Tibial nerve (tissue), 4 donors: ENCODE measurements around the gene PYGM.

ENCODE experiments used
- CTCF ChIP-seq, 5 experiments: fragments of 200-600 bp in 3 of 5; fragments of 450-650 bp in 2 of 5; sonication (generic) in 3 of 5; IDR thresholded peaks; one replicate each; pipeline ENCODE4 v1.5.1; 2016 to 2019; ENCODE audit warnings: antibody characterized with exemption in 5 of 5, mild to moderate bottlenecking in 3 of 5, moderate library complexity in 2 of 5
- EP300 ChIP-seq, 2 donors: sonication (generic); formaldehyde crosslinking; IDR thresholded peaks; one replicate each; pipeline ENCODE4 v1.6.1; 2017; ENCODE audit warnings: antibody characterized with exemption in 2 of 2, mild to moderate bottlenecking in 1 of 2
- POLR2A ChIP-seq, 2 donors: fragments of 450-650 bp; IDR thresholded peaks; one replicate each; pipeline ENCODE4 v1.6.1; 2017; ENCODE audit warnings: antibody characterized with exemption in 2 of 2, mild to moderate bottlenecking in 2 of 2, moderate library complexity in 2 of 2

GRCh38 chr11:64742087-64742888 is 17.5 kb downstream of the PYGM start:
- TF ChIP-seq CTCF (IDR thresholded peaks at IDR 0.05) (no peak), POLR2A (IDR thresholded peaks at IDR 0.05) (peak in 1 of 2 donors; percentile 6), EP300 (IDR thresholded peaks at IDR 0.05) (no peak)
